A549 (cell line): ENCODE data around the gene SPACA5. TPM values are rescaled to one million over a fixed set of nuclear protein-coding genes. Genes with fewer than 3 reads are reported as not detected.
"Not testable (repeated sequence)": the region's sequence is repeated elsewhere in the genome, so short reads cannot be mapped to it uniquely, and the experiment has no call there.

Experiments
- ATAC-seq, 2 experiments: fragments of 200-7000 bp in 1 of 2; fragments of >200 bp in 1 of 2; cut with Nextera tagmentation in 1 of 2; cut with Tn5 transposase in 1 of 2; 3 replicates each; pipeline versions ENCODE4 v1.8.0 to v1.9.1; 2018 to 2020; ENCODE audit warnings: mild to moderate bottlenecking in 1 of 2, moderate library complexity in 1 of 2
- CTCF ChIA-PET: fragments of 300-600 bp; sonication (Branson Sonifier 250); formaldehyde crosslinking; extraction: SDS; loops from one replicate; lab custom pipeline; 2021; ENCODE audit warnings: antibody characterized with exemption, inconsistent platforms; lab: Yijun Ruan, JAX
- POLR2A ChIA-PET: fragments of 350-600 bp; formaldehyde crosslinking; extraction: SDS; loops from one replicate; lab custom pipeline; 2021; ENCODE audit warnings: antibody characterized with exemption, inconsistent platforms; lab: Yijun Ruan, JAX
- DNase-seq, 2 experiments: peaks; one replicate each; pipeline versions ENCODE4 v3.0.0 to v3.0.0-alpha.2; 2011 to 2016; ENCODE audit warnings: low read depth in 1 of 2, low spot score in 1 of 2
- FAIRE-seq: peaks from 2 replicates; lab custom pipeline; 2011; peaks lifted over from hg19 to GRCh38; lab: Jason Lieb, UNC
- H3K27ac ChIP-seq, 2 experiments: fragments of >200 bp; sonication (Bioruptor Twin); formaldehyde crosslinking; 3 replicates each; pipeline ENCODE4 v1.5.1; 2016 to 2017
- H3K4me1 ChIP-seq: fragments of >200 bp; sonication (Bioruptor Twin); formaldehyde crosslinking; 3 replicates; pipeline ENCODE4 v1.6.1; 2016
- H3K4me2 ChIP-seq: fragments of >200 bp; sonication (Bioruptor Twin); formaldehyde crosslinking; 3 replicates; pipeline ENCODE4 v1.6.1; 2016
- H3K4me3 ChIP-seq: fragments of >200 bp; sonication (Bioruptor Twin); formaldehyde crosslinking; 3 replicates; pipeline ENCODE4 v1.5.1; 2016
- H3K9me3 ChIP-seq: fragments of >200 bp; sonication (Bioruptor Twin); formaldehyde crosslinking; 3 replicates; pipeline ENCODE4 v1.6.1; 2016
- CHD2 ChIP-seq: fragments of 150-350 bp; IDR thresholded peaks from 2 replicates; pipeline ENCODE4 v1.6.1; 2014; ENCODE audit warnings: low read length; ENCODE audit not compliant: partially characterized antibody
- EP300 ChIP-seq, 2 experiments: fragments of >200 bp; sonication (Bioruptor Twin); formaldehyde crosslinking; IDR thresholded peaks; 2 replicates in 1 of 2; 3 replicates in 1 of 2; pipeline ENCODE4 v1.6.1; 2016 to 2017
- ESRRA ChIP-seq: fragments of 150-350 bp; IDR thresholded peaks from 2 replicates; pipeline ENCODE4 v1.6.1; 2014; ENCODE audit warnings: mild to moderate bottlenecking, low read length, borderline replicate concordance
- GATA3 ChIP-seq: IDR thresholded peaks from 2 replicates; pipeline ENCODE4 v1.6.1; 2012; ENCODE audit warnings: borderline replicate concordance
- HEYL ChIP-seq: fragments of 250-450 bp; sonication (Bioruptor Pico); IDR thresholded peaks from 2 replicates; pipeline ENCODE4 v1.8.0; 2021; ENCODE audit warnings: mild to moderate bottlenecking, moderate library complexity
- HOXB13 ChIP-seq: fragments of 250-450 bp; sonication (Bioruptor Pico); IDR thresholded peaks from 2 replicates; pipeline ENCODE4 v1.5.0; 2020; ENCODE audit warnings: low read depth, mild to moderate bottlenecking, moderate library complexity
- HOXB5 ChIP-seq: fragments of 250-450 bp; sonication (Bioruptor Pico); IDR thresholded peaks from 2 replicates; pipeline ENCODE4 v1.5.0; 2020; ENCODE audit warnings: mild to moderate bottlenecking, moderate library complexity
- KDM1A ChIP-seq: fragments of 200-600 bp; sonication (generic); IDR thresholded peaks from 2 replicates; pipeline ENCODE4 v1.6.1; 2016; ENCODE audit warnings: low read depth, mild to moderate bottlenecking
- NFE2L2 ChIP-seq: fragments of 150-350 bp; conservative IDR thresholded peaks from 2 replicates; pipeline ENCODE4 v1.6.1; 2014; ENCODE audit warnings: low read length
- NPAS2 ChIP-seq: fragments of 250-450 bp; sonication (Bioruptor Pico); IDR thresholded peaks from 2 replicates; pipeline ENCODE4 v1.8.0; 2022; ENCODE audit warnings: mild to moderate bottlenecking, moderate library complexity, borderline replicate concordance
- NR3C1 ChIP-seq: fragments of >200 bp; sonication (Bioruptor Twin); formaldehyde crosslinking; IDR thresholded peaks from 3 replicates; pipeline ENCODE4 v1.6.1; 2017
- PHF8 ChIP-seq: fragments of 200-600 bp; sonication (generic); IDR thresholded peaks from 2 replicates; pipeline ENCODE4 v1.6.1; 2016; ENCODE audit warnings: low read depth, mild to moderate bottlenecking, antibody characterized with exemption, moderate library complexity, borderline replicate concordance
- RAD21 ChIP-seq, 2 experiments: fragments of >200 bp in 1 of 2; sonication (Bioruptor Twin) in 1 of 2; formaldehyde crosslinking in 1 of 2; IDR thresholded peaks in 1 of 2; conservative IDR thresholded peaks in 1 of 2; 2 replicates in 1 of 2; 3 replicates in 1 of 2; pipeline ENCODE4 v1.6.1; 2012 to 2018; ENCODE audit warnings: inconsistent platforms in 1 of 2
- RARB ChIP-seq: fragments of 250-450 bp; sonication (Bioruptor Pico); IDR thresholded peaks from 2 replicates; pipeline ENCODE4 v1.8.0; 2021; ENCODE audit warnings: mild to moderate bottlenecking, moderate library complexity
- TFCP2L1 ChIP-seq: fragments of 250-450 bp; sonication (Bioruptor Pico); IDR thresholded peaks from 2 replicates; pipeline ENCODE4 v1.5.0; 2021; ENCODE audit warnings: mild to moderate bottlenecking
- ZFP36 ChIP-seq: fragments of 450-650 bp; IDR thresholded peaks from 2 replicates; pipeline ENCODE4 v1.6.1; 2014; ENCODE audit warnings: borderline replicate concordance; ENCODE audit not compliant: partially characterized antibody
- ZNF302 ChIP-seq: fragments of 250-450 bp; sonication (Bioruptor Pico); IDR thresholded peaks from 2 replicates; pipeline ENCODE4 v1.9.0; 2021; ENCODE audit warnings: inconsistent platforms, mild to moderate bottlenecking, moderate library complexity
- WGBS: methylation state at CpG from one replicate; pipeline ENCODE4 v1.1.6; 2017; ENCODE audit errors: missing lambda C conversion rate; 5-methylcytosine and 5-hydroxymethylcytosine counted together
- polyA minus RNA-seq: library from RNA; depleted of rRNA, polyadenylated mRNA; stranded (reverse); fragments of >200 nt; gene quantifications from 2 replicates; pipeline ENCODE4 v1.2.3, GENCODE V29; 2011; rRNA and poly(A)+ RNA removed
- polyA plus RNA-seq, 4 experiments: library from polyadenylated mRNA; depleted of rRNA in 3 of 4; stranded (reverse); fragments of >200 nt; fragmentation: RNase III in 1 of 4; extraction: RNeasy Plus Mini Kit Qiagen cat#74134 plus additional on column Dnase treatment in 1 of 4; gene quantifications; 2 replicates in 3 of 4; 3 replicates in 1 of 4; pipeline ENCODE4 v1.2.3, GENCODE V29; 2011 to 2017
- TF ChIP-seq, protein P1 (sequence below): fragments of 450-650 bp; IDR thresholded peaks from 2 replicates; pipeline ENCODE4 v1.6.1; 2014; ENCODE audit warnings: antibody characterized with exemption
- TF ChIP-seq, protein P2 (sequence below): fragments of >200 bp; sonication (Bioruptor Twin); formaldehyde crosslinking; IDR thresholded peaks from 3 replicates; pipeline ENCODE4 v1.6.1; 2016
- TF ChIP-seq, protein P3 (sequence below): fragments of 200-600 bp; sonication (generic); IDR thresholded peaks from 2 replicates; pipeline ENCODE4 v1.6.1; 2016; ENCODE audit warnings: antibody characterized with exemption, mild to moderate bottlenecking, moderate library complexity

Gene SPACA5
- polyA plus RNA-seq (2011; rRNA removed) (not detected in 2 replicates), polyA plus RNA-seq (2017; fragmentation: RNase III; extraction: RNeasy Plus Mini Kit Qiagen cat#74134 plus additional on column Dnase treatment) (not detected in 3 replicates), polyA minus RNA-seq (not detected in 2 replicates)
- not detected in 2 replicates for polyA plus RNA-seq (2012; cell fraction: cytosol; rRNA removed)
- not detected in 2 replicates for polyA plus RNA-seq (2012; cell fraction: nucleus; rRNA removed)

DNA sequence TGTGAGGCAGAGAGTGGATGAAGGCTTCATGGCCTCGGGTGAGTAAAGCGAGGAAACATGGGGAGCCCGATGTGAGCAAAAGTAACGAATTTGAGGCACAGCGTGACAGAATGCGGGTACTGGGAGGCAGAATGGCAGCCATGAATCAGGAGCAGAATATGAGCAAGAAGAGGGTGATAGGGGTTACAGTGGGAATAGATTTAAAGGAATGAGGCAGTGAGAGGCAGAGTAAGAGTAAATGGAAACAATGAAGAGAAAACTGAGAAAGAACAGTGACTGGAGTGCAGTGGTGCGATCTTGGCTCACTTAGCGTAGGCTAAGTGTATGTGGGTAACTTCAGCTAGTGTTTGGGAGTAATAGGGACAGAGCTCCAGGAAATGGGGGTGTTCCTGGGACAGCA is at the start of gene SPACA5:
TSS of gene SPACA5 (plus strand) at position 301 of the 400 bp plus-strand sequence. CDS start 815 bp downstream, outside the sequence.
- ATAC-seq, H3K9me3 ChIP-seq, DNase-seq, POLR2A ChIA-PET, H3K27ac ChIP-seq, H3K4me2 ChIP-seq, CTCF ChIA-PET, H3K4me3 ChIP-seq, H3K4me1 ChIP-seq, FAIRE-seq: not testable (repeated sequence)
- no CpG with 5 or more reads among the region's 8 CpGs for WGBS

DNA sequence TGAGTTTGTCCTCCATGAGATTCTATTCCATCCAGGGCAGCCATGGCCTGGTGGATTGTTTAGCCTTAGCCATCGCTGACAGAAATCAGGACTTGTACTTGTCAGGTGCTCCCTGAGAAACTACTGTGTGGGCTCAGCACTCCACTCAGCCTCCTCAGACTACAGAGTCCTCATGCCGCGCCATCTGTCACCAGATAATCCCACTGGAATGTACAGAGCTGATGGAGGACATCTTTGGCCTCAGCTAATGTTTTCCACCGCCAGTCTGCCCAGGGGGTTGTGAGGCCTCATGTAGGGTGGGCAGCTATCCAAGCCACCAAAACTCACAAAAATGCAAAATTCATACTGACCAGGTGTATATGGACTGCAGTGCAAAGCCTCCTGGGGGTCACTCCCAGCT is 48.6 kb upstream of the SPACA5 start:
- H3K4me3 ChIP-seq, POLR2A ChIA-PET, CTCF ChIA-PET, FAIRE-seq, H3K4me2 ChIP-seq, H3K27ac ChIP-seq, DNase-seq, ATAC-seq, H3K4me1 ChIP-seq, H3K9me3 ChIP-seq: not testable (repeated sequence)
- WGBS, result 62% methylated on average over 3 of the region's 4 CpGs

DNA sequence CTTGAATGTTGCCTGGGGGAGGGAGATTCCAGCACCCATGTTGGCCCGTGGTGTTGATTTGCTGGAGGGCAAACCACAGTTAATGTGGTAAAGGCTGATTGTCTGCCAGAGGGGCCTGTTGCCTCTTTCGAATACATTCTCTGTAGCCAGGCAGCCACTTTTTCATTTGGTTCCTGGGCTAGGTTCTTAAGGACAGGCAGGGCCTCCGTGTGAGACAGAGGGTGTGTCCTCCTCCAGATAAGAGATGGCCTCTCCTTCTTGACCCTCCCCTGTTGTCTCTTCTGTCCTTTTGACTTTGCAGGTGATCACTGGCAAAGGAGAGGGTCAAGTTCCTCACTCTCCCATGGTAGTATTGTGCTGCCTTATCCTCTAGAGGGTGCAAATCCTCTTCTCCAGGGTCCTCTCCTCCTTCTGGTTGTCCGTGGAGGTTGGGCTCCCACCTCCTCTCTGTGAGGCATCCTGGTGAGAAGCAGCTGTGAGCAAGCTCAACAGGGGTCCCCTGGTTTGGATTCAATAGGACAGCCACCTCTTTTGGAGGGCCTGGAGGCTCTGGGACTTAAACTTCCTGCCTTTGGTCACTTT is 47.9 kb upstream of the SPACA5 start:
- Histone ChIP-seq H3K4me1 (no peaks in the 10 kb centered on the region), H3K4me3 (no peak overlapping the region), H3K4me2 (no peak overlapping the region), H3K9me3 (0 out of 3 replicates have a peak, but pooled peaks cover 7% of the 10 kb centered on the region)
- ChIA-PET POLR2A (no interaction called here), CTCF (interaction anchor here (0.6 kb wide), 1 partner anchor 22 kb away, joined by 3 read pairs; no protein-coding TSS in a partner anchor)
- DNase-seq (no peak), ATAC-seq (no peak)
- no peak for TF ChIP-seq RAD21 (conservative IDR thresholded peaks at IDR 0.05 in 1 of 2, IDR thresholded peaks at IDR 0.05 in 1 of 2)
- no peak for TF ChIP-seq NR3C1
- TF ChIP-seq, protein P1, sequence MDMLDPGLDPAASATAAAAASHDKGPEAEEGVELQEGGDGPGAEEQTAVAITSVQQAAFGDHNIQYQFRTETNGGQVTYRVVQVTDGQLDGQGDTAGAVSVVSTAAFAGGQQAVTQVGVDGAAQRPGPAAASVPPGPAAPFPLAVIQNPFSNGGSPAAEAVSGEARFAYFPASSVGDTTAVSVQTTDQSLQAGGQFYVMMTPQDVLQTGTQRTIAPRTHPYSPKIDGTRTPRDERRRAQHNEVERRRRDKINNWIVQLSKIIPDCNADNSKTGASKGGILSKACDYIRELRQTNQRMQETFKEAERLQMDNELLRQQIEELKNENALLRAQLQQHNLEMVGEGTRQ, result no peak
- TF ChIP-seq PHF8, result no peak
- TF ChIP-seq EP300 (IDR thresholded peaks at IDR 0.05), result no peak
- TF ChIP-seq NFE2L2, result no peak
- TF ChIP-seq, protein P2, sequence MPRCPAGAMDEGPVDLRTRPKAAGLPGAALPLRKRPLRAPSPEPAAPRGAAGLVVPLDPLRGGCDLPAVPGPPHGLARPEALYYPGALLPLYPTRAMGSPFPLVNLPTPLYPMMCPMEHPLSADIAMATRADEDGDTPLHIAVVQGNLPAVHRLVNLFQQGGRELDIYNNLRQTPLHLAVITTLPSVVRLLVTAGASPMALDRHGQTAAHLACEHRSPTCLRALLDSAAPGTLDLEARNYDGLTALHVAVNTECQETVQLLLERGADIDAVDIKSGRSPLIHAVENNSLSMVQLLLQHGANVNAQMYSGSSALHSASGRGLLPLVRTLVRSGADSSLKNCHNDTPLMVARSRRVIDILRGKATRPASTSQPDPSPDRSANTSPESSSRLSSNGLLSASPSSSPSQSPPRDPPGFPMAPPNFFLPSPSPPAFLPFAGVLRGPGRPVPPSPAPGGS, result no peak
- TF ChIP-seq HOXB5, result no peak
- no peak for TF ChIP-seq HOXB13 (CRISPR knock-in tag)
- TF ChIP-seq, protein P3, sequence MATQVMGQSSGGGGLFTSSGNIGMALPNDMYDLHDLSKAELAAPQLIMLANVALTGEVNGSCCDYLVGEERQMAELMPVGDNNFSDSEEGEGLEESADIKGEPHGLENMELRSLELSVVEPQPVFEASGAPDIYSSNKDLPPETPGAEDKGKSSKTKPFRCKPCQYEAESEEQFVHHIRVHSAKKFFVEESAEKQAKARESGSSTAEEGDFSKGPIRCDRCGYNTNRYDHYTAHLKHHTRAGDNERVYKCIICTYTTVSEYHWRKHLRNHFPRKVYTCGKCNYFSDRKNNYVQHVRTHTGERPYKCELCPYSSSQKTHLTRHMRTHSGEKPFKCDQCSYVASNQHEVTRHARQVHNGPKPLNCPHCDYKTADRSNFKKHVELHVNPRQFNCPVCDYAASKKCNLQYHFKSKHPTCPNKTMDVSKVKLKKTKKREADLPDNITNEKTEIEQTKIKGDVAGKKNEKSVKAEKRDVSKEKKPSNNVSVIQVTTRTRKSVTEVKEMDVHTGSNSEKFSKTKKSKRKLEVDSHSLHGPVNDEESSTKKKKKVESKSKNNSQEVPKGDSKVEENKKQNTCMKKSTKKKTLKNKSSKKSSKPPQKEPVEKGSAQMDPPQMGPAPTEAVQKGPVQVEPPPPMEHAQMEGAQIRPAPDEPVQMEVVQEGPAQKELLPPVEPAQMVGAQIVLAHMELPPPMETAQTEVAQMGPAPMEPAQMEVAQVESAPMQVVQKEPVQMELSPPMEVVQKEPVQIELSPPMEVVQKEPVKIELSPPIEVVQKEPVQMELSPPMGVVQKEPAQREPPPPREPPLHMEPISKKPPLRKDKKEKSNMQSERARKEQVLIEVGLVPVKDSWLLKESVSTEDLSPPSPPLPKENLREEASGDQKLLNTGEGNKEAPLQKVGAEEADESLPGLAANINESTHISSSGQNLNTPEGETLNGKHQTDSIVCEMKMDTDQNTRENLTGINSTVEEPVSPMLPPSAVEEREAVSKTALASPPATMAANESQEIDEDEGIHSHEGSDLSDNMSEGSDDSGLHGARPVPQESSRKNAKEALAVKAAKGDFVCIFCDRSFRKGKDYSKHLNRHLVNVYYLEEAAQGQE, result no peak
- TF ChIP-seq ZFP36, result no peak
- no peak for TF ChIP-seq ZNF302 (CRISPR knock-in tag)
- no peak for TF ChIP-seq NPAS2 (CRISPR knock-in tag)
- no peak for TF ChIP-seq RARB (CRISPR knock-in tag)
- TF ChIP-seq GATA3, result no peak
- no peak for TF ChIP-seq HEYL (CRISPR knock-in tag)
- no peak for TF ChIP-seq CHD2
- TF ChIP-seq TFCP2L1, result no peak
- no peak for TF ChIP-seq ESRRA
- no peak for TF ChIP-seq KDM1A
- TF ChIP-seq, all 56 proteins: peak for 0
- H3K27ac ChIP-seq, result no peak overlapping the region
- WGBS, result 13% methylated on average over 4 of the region's 4 CpGs
- FAIRE-seq, result peak; percentile 43
